ENCODE results near the gene RASAL2.

- TF ChIP-seq FOXK2 (IDR thresholded peaks at IDR 0.05) (no peak), SP1 (IDR thresholded peaks at IDR 0.05) (no peak), FOXA1 (IDR thresholded peaks at IDR 0.05) (no peak), NFRKB (IDR thresholded peaks at IDR 0.05) (no peak), BHLHE40 (IDR thresholded peaks at IDR 0.05; ENCODE audit: borderline replicate concordance) (no peak), ELF4 (IDR thresholded peaks at IDR 0.05) (no peak), PKNOX1 (IDR thresholded peaks at IDR 0.05) (no peak), SUZ12 (IDR thresholded peaks at IDR 0.05) (no peak), ARNT (IDR thresholded peaks at IDR 0.05) (no peak), FOXM1 (IDR thresholded peaks at IDR 0.05; ENCODE audit: borderline replicate concordance) (no peak), L3MBTL2 (conservative IDR thresholded peaks at IDR 0.05) (no peak), TARDBP (IDR thresholded peaks at IDR 0.05) (no peak), HDGF (IDR thresholded peaks at IDR 0.05; ENCODE audit: borderline replicate concordance) (no peak), CTBP1 (IDR thresholded peaks at IDR 0.05; ENCODE audit: borderline replicate concordance) (no peak)
Measured at GRCh38 chr1:178126741-178127185, 32.9 kb downstream of the RASAL2 start.

All from HEK293T (cell line).